ENCODE data around the gene DOCK11. TPM values are rescaled to one million over a fixed set of nuclear protein-coding genes. Genes with fewer than 3 reads are reported as not detected.

Gene DOCK11
- total RNA-seq, 4 donors from 2014 or later = 30.0 to 50.7 (median 35.7) TPM

DNA sequence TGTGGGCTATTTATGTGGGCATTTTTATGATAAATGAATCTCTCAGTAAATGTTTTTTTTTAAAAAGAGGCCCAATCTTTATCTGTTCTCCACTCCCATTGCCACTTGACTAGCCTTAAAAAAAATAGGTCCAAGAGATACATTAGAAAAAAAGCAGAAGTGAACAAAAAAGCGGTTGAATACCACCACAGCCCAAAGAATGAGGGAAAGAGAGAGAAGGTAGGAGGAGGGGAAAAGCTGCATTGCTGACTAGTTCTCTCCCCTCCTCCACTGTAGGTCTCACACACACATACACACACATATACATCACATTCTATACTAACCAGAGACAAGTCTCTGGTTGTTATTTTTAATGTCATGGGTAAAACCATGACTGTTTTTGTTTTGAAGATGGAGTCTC is 136.0 kb downstream of the DOCK11 start:
- H3K27ac ChIP-seq = no peak overlapping the region
- no peaks in the 10 kb centered on the region for H3K9me3 ChIP-seq
- DNase-seq (ENCODE audit: low spot score in 2 of 2) = no peak
- WGBS, 2 donors = 82 to 94% methylated on average over 1 of the region's 1 CpG
- H3K27me3 ChIP-seq = peaks cover 0 to 18% of the 10 kb centered on the region in 2 donors
- H3K36me3 ChIP-seq = peaks cover 0 to 20% (median 0%) of the 10 kb centered on the region in 3 donors
- no peaks in the 10 kb centered on the region for H3K4me1 ChIP-seq
- TF ChIP-seq POLR2A (IDR thresholded peaks at IDR 0.05) = no peak
- TF ChIP-seq, protein P1, sequence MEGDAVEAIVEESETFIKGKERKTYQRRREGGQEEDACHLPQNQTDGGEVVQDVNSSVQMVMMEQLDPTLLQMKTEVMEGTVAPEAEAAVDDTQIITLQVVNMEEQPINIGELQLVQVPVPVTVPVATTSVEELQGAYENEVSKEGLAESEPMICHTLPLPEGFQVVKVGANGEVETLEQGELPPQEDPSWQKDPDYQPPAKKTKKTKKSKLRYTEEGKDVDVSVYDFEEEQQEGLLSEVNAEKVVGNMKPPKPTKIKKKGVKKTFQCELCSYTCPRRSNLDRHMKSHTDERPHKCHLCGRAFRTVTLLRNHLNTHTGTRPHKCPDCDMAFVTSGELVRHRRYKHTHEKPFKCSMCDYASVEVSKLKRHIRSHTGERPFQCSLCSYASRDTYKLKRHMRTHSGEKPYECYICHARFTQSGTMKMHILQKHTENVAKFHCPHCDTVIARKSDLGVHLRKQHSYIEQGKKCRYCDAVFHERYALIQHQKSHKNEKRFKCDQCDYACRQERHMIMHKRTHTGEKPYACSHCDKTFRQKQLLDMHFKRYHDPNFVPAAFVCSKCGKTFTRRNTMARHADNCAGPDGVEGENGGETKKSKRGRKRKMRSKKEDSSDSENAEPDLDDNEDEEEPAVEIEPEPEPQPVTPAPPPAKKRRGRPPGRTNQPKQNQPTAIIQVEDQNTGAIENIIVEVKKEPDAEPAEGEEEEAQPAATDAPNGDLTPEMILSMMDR (IDR thresholded peaks at IDR 0.05) = no peak
- no peak for TF ChIP-seq EP300 (IDR thresholded peaks at IDR 0.05)
- no peak overlapping the region for H3K4me3 ChIP-seq

DNA sequence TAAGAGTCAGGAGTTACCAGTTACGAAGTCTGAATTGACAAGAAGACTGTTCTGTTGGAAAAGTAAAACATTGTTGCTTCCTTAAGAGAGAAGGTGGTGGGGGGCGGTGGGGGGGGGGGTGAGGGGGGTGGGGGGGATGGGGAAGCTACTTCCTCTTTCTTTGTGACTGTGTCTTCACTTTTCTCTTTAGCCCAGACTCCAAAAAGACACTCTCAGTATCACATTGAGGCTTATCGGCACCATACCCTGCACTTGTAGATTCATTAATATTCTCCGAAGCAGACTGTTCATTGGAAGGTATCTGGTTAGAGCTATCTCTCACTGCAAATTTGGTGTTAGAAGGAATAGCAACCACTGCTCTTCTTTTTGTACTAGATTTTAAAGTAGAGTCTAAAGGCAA is 137.2 kb downstream of the DOCK11 start:
- TF ChIP-seq EP300 (IDR thresholded peaks at IDR 0.05) (no peak), POLR2A (IDR thresholded peaks at IDR 0.05) (no peak)
- TF ChIP-seq, protein P1 (IDR thresholded peaks at IDR 0.05) = no peak
- DNase-seq (ENCODE audit: low spot score in 2 of 2) = no peak
- no peaks in the 10 kb centered on the region for H3K4me1 ChIP-seq
- H3K9me3 ChIP-seq = no peaks in the 10 kb centered on the region
- H3K27me3 ChIP-seq = peaks cover 0 to 19% of the 10 kb centered on the region in 2 donors
- H3K4me3 ChIP-seq = no peak overlapping the region
- 58 to 69% methylated on average over 4 of the region's 4 CpGs for WGBS, 2 donors
- no peak overlapping the region for H3K27ac ChIP-seq
- peaks cover 0 to 16% (median 0%) of the 10 kb centered on the region in 3 donors for H3K36me3 ChIP-seq

DNA sequence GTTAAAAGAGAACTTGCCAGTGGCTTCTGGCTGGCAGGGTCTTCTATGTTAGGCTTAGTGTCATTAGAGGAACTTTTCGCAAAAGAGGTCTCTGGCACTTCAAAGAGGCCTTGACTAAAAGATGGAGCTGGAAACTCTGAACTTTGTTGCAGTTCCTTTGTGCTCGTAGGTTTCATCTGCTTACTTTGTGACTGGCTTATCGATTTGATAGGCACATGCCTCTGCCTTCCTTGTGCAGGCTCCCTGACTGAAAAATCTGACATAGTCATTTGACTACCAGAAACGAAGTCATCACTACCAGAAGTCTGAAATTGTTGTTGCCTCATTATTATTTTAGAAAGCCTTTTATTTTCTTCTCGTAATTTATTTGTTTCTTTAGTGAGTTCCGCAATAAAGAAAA is 137.9 kb downstream of the DOCK11 start:
- peaks cover 0 to 19% of the 10 kb centered on the region in 2 donors for H3K27me3 ChIP-seq
- TF ChIP-seq EP300 (IDR thresholded peaks at IDR 0.05) (no peak), POLR2A (IDR thresholded peaks at IDR 0.05) (no peak)
- TF ChIP-seq, protein P1 (IDR thresholded peaks at IDR 0.05) = no peak
- no peak overlapping the region for H3K27ac ChIP-seq
- H3K36me3 ChIP-seq = peaks cover 0 to 16% (median 0%) of the 10 kb centered on the region in 3 donors
- no peaks in the 10 kb centered on the region for H3K4me1 ChIP-seq
- no peak overlapping the region for H3K4me3 ChIP-seq
- no peaks in the 10 kb centered on the region for H3K9me3 ChIP-seq
- no peak for DNase-seq (ENCODE audit: low spot score in 2 of 2)
- WGBS, 2 donors = 78 to 90% methylated on average over 6 of the region's 6 CpGs

DNA sequence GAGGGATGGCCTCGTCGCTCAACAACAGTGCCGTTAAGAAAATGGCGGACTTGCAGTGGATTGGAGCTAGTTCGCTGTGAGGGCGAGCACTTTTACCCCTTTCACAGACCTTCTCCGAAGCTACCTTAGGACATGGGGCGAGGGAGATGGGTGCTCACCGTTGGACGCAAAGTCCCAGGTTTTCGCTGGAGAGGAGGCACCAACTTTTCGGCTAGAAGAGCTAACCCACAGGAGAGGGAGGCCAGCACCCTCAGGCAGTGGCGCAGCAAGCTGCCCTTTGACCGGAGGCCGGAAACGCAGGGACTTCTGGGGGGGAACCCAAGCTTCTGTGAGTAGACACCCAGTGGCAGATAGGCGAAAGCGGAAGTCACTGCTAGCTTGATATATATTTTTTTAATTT is 138.7 kb downstream of the DOCK11 start:
- H3K9me3 ChIP-seq = no peaks in the 10 kb centered on the region
- WGBS, 2 donors = 94 to 100% methylated on average over 18 of the region's 18 CpGs

DNA sequence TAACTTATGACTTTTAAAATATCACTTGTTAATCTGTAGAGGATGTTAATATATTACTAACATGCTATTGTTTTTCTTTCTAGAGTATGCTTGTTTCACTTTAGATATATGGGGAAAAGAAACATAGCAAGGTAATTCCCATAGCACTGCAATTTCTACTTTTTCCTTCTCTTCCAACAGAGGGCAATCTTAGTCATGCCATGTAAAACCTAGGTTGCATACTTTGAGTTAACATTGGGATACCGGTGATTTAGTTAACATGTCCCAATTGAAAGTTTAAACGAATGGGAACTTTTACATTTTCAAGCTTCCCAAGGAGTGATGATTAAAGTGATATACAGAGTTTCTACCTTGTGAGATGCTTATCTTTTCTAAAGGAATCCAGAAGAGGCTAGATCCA is 142.4 kb downstream of the DOCK11 start:
- H3K9me3 ChIP-seq = no peaks in the 10 kb centered on the region
- no peak overlapping the region for H3K27ac ChIP-seq
- peaks cover 0 to 23% of the 10 kb centered on the region in 2 donors for H3K27me3 ChIP-seq
- TF ChIP-seq, protein P1 (IDR thresholded peaks at IDR 0.05) = peak in 2 of 5 experiments; percentile 10 to 20
- no peak for TF ChIP-seq EP300 (IDR thresholded peaks at IDR 0.05)
- 32 to 40% methylated on average over 2 of the region's 2 CpGs for WGBS, 2 donors
- no peak for DNase-seq (ENCODE audit: low spot score in 2 of 2)
- no peaks in the 10 kb centered on the region for H3K4me1 ChIP-seq
- H3K36me3 ChIP-seq = peaks cover 0 to 17% (median 0%) of the 10 kb centered on the region in 3 donors
- no peak overlapping the region for H3K4me3 ChIP-seq

More for the DNA sequence above, 138.7 kb downstream of the DOCK11 start:
- DNase-seq (ENCODE audit: low spot score in 2 of 2) = no peak
- Histone ChIP-seq H3K27me3 (peaks cover 0 to 19% of the 10 kb centered on the region in 2 donors), H3K36me3 (peaks cover 0 to 16% (median 0%) of the 10 kb centered on the region in 3 donors), H3K4me3 (no peak overlapping the region), H3K27ac (no peak overlapping the region), H3K4me1 (no peaks in the 10 kb centered on the region)
- TF ChIP-seq EP300 (IDR thresholded peaks at IDR 0.05) = no peak
- TF ChIP-seq, protein P1 (IDR thresholded peaks at IDR 0.05) = no peak
